Fibroblast of mammary gland (primary cell): ENCODE data around the gene CLEC19A.

Source experiments
- DNase-seq: peaks from one replicate; pipeline ENCODE4 v3.0.0-alpha.2; 2010; ENCODE audit warnings: low read depth
- H3K4me3 ChIP-seq: 2 replicates; pipeline ENCODE4 v1.5.1; 2011; ENCODE audit warnings: low read depth, mild to moderate bottlenecking, low read length, moderate library complexity; ENCODE audit not compliant: control insufficient read depth
- CTCF ChIP-seq: conservative IDR thresholded peaks from 2 replicates; pipeline ENCODE4 v1.5.1; 2011; ENCODE audit warnings: low read depth, low read length, inconsistent platforms; ENCODE audit not compliant: control insufficient read depth, insufficient read depth

Gene CLEC19A

GRCh38 chr16:19282101-19282500, 3.4 kb upstream of the CLEC19A start:
- no peak for TF ChIP-seq CTCF
- no peak for DNase-seq
- no peak overlapping the region for H3K4me3 ChIP-seq

- no peak for DNase-seq
- no peak overlapping the region for H3K4me3 ChIP-seq
- no peak for TF ChIP-seq CTCF
Measured at GRCh38 chr16:19283637-19284036, 1.9 kb upstream of the CLEC19A start.

GRCh38 chr16:19284207-19284606, 1.3 kb upstream of the CLEC19A start:
- H3K4me3 ChIP-seq = no peak overlapping the region
- no peak for TF ChIP-seq CTCF
- DNase-seq = peak; percentile 4

- no peak for DNase-seq
- TF ChIP-seq CTCF = no peak
- no peak overlapping the region for H3K4me3 ChIP-seq
Measured at GRCh38 chr16:19286827-19287226, 1.3 kb downstream of the CLEC19A start.

GRCh38 chr16:19287241-19287640, 1.7 kb downstream of the CLEC19A start:
- no peak for DNase-seq
- H3K4me3 ChIP-seq = no peak overlapping the region
- no peak for TF ChIP-seq CTCF

- no peak overlapping the region for H3K4me3 ChIP-seq
- no peak for TF ChIP-seq CTCF
- DNase-seq = peak; percentile 2
Measured at GRCh38 chr16:19288872-19289799, 3.6 kb downstream of the CLEC19A start.
